ENCODE measurements around the gene RAP1GDS1.
"Not testable (repeated sequence)": the region's sequence is repeated elsewhere in the genome, so short reads cannot be mapped to it uniquely, and the experiment has no call there.

The RAP1GDS1 gene

DNA sequence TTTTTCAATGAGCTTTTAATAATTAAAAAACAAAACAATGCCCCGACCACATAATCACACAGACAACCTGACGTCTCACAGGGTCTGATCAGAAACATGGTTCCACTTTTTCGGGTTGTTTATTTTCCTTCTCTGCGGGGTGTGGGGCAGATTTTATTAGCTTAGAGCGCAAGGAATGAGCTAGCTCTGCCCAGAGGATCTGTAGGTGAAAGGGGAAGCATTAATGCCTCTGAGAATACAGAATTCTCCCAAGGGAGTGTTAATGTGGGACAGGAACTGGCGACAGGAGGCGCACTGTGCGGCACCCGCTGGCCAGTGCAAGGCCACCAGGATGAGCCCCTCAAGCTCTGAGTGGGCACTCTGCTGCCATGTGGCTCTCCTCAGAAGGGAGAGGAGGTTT, 215.7 kb downstream of the RAP1GDS1 start:
- DNase-seq (ENCODE audit: low read depth in 4 of 4, low spot score in 1 of 4): no peak

DNA sequence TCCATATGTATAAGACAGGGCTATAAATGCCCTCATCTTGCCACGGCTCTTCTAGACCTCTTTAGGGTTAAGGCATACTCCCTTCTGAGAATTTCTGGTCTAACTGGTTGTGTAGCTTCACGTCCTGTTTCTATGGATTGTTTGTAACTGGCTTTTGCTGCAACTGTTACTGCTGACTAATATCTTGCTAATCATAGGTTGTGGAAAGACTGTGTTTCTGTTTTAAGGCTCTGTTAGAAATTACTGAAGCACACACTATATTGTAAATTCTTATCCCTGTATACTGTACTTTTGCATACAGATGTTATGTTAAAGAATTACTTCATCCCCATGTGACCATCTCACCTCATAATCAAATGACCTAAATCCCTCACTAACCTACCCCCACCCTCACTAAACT, 218.4 kb downstream of the RAP1GDS1 start:
- not testable (repeated sequence) for DNase-seq (ENCODE audit: low read depth in 4 of 4, low spot score in 1 of 4)

DNA sequence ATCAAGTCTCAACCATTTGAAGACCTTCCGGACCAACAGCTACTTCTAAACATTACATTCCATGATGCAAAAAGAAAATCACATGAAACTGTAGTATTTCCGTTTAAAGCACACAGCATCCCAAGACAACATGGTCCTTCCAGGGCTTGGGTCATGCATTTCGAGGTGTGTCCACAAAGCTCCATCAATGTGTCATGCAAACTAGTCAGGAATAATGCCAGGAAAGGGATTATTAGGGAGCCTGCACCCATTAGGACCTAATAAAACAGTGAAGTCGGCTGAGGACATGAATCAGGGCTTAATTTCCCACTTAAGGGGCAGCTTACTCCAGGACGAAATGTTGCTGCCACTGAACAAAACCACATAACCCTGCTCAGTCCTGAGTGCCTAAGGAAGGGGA, 219.4 kb downstream of the RAP1GDS1 start:
- DNase-seq (ENCODE audit: low read depth in 4 of 4, low spot score in 1 of 4): no peak

DNA sequence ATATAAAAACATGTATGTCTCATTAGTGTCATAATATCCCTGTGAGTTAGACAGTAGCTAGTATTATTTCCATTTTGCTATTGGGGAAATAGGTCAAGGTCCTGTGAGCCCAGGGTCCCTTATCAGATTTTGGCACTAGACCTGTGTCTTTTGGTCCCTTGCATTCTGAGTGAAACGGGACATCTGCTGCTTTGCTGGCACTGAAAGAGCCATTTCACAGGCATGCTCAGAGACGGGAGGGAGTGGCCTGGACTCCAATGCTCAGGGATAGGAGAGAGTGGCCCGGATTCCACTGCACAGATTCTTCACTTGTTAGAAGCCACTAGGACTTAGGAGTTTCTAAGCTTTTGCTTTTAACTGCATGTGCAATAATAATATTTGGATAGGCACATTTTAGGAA, 220.0 kb downstream of the RAP1GDS1 start:
- DNase-seq (ENCODE audit: low read depth in 4 of 4, low spot score in 1 of 4): no peak

DNA sequence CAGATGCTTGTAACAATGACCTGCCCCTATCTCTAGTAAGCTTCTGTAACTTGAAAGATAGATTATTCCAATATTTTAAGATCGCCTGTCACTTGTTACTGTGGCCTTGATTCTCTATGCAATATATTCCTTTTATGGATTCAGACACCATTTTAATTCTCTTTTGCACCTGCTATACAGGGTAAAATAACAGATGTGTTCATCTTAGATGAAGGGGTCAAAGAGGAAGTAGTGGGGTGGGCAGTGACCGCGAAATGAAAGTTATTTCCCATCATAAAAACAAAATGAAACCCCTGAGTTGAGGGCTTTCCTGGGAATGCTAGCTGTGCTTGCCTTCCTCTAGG, 221.3 kb downstream of the RAP1GDS1 start:
- no peak for DNase-seq (ENCODE audit: low read depth in 4 of 4, low spot score in 1 of 4)

DNA sequence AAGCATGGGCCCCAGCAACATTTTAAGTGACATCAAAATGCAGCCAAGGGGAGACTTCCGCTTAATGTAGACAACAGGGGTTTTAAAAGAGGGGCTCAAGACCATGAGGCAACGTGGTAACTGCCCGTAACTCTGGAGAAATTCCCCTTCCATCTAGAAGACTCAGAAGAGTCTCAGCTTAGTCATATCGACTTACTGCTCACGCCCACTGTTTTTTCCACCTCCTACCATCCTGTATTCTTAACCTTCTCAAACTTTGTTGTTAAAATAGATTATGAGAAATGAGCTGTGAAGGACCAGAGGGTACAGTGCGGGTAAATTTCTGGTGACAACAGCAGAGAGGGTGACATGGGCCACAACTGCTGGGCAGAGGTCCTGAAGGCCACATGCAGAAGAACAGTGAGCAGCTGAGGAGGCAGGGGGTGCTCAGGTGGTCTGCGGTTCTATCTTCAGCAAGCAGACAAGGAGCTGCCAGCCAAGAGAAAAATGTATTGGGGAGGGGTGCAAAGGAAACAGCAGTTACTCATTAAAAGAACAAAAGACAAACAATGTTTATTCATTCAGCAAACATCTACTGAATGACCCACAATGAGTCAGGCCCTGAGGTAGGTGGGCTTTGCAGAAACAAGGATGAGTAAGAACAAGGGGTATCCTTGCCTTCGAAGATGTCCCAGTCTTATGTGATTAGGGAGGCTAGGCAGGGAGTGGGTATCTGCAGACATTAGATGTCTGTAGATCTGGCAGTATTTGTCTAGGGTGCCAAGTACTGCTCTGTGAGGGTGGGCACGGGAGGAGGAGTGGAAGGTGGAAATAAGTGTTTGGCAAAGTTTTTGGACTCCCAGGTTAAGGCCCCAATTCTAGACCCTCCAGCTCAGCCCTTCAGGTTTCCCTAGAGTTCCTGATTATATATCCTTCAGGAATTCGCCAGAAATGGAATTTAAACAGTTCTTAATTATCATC, 221.9 kb downstream of the RAP1GDS1 start:
- peak; percentile 10 to 28 (median 22) for DNase-seq (ENCODE audit: low read depth in 4 of 4, low spot score in 1 of 4)

DNA sequence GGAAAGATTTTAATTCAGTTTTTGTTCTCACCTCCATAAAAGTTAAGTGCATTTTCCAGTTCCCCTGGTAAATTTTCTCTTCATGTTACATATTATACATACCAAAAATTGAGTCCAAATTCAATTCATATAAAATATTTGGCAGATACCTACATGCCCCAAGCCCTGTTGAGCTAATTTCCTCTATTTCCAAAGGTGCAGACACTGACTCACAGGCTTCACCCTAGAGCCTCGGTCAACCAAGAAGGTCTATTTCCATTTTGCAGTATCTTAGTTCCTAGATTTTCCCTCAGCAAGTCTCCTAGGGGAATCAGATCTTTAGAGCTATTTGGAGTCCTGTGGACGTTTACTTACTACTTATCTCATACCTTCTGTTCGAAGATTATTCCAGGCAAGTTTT, 222.8 kb downstream of the RAP1GDS1 start:
- no peak for DNase-seq (ENCODE audit: low read depth in 4 of 4, low spot score in 1 of 4)

DNA sequence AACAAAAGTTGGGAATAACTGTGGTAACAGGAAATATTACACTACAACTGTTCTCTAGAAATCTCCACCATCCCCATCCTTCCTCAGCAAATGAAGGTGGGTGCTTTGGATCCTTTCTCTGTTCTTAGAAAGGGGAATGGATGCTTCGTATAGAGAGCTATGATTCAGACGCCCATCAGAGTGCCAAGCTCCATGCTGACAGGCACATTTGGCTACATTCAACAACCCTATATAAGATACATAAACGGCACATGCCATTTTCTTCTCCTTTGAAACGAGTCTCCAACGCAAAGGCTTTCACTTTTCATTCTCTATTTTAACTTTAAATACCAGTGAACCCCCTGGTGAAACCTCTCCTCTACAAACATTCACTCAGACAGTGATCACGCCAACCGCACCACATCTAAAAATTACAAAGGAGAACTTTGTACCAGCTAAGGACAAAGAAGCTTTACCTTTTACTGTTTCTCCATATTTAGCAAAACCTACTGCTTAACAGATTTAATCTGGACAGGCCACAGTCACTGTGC, 224.7 kb downstream of the RAP1GDS1 start:
- peak in 1 of 4 experiments; percentile 6 for DNase-seq (ENCODE audit: low read depth in 4 of 4, low spot score in 1 of 4)

DNA sequence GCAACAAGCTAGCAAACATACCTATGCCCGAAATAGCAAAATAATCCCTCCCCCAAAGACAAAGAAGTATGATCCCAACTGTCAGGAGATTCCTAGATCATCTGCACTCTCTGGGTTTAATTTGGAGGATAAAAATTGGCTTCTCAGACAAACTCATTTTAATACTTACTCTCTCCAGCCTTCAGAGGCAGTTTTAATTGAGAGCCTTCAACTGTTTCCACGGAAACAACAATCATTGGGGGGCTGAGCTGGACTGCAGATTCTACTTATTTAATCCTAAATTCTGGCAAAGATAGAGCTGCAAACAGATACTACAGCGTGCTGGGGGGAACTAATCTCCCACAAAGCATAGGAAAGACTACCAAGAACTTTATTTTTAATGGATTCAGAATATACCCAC, 229.1 kb downstream of the RAP1GDS1 start:
- no peak for DNase-seq (ENCODE audit: low read depth in 4 of 4, low spot score in 1 of 4)

DNA sequence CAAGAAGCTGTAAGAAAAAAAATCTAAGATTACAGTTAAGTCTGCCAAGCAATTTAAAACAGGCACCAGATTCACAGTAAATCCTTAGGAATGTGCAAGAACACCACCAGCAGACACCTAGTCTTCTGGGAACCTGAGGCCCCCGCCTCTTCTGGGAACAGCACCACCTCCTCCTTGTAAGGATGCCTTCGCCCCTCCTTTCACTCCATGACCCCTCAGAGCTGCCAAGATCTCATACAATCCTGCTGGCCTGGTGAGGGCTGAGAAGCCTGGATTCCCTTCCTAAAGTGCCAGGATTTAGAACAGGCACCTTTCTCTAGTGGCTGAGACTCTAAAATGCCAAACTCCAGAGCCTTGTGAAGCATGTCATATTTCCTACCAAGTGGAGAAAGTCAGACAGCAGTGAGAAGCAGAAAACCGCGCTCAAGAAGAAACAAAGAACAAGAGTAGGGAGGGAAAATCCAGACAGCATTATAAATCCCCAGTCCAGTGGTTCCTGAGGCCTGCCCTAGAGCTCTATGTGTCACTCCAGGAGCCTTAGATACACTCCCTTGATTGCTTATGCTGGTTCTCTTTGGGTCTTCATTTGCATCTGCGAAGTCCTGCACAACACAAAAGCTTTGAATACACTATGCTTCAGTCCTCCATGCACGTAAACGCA, 230.8 kb downstream of the RAP1GDS1 start:
- no peak for DNase-seq (ENCODE audit: low read depth in 4 of 4, low spot score in 1 of 4)

DNA sequence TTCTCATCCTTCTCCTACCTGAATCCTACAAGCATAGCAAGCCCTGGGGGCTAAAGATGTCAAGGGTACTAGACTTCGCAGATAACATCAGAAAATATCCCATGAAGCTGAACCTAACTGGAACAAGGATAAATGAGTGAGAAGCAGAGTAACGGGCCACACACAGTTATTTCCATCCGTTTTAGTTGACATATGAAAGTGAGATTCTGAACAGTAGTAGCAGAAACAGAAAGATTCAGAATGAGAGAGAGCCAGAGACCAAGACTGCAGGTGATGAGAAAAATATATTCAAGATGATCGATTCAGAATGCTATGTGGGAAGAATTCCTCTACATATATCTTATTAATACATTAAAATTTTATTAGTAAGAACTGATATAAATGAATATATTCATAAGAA, 232.1 kb downstream of the RAP1GDS1 start:
- no peak for DNase-seq (ENCODE audit: low read depth in 4 of 4, low spot score in 1 of 4)

Data from stimulated activated CD4-positive, alpha-beta T cell treated with anti-CD3 and anti-CD28 coated beads, Interleukin-1b, Interleukin-23, amount 100 ng/mL, for 24 hours (primary cell).